A673 (cell line): ENCODE results near the gene INHA. TPM values are rescaled to one million over a fixed set of nuclear protein-coding genes. Genes with fewer than 3 reads are reported as not detected.

Source experiments
- BruUV-seq: library from RNA; stranded (reverse); fragments of 400-500 nt; replicated peaks from 2 replicates; lab custom pipeline; 2021; lab: Mats Ljungman, UMichigan
- CTCF ChIA-PET: fragments of 300-600 bp; sonication (Branson Sonifier 250); formaldehyde crosslinking; loops from one replicate; lab custom pipeline; 2022; ENCODE audit warnings: antibody characterized with exemption; lab: Charles Lee
- POLR2A ChIA-PET: fragments of 300-600 bp; sonication (Branson Sonifier 250); formaldehyde crosslinking; loops from one replicate; lab custom pipeline; 2022; ENCODE audit warnings: antibody characterized with exemption; ENCODE audit not compliant: low non-redundant PET; lab: Charles Lee
- DNase-seq: peaks from one replicate; pipeline ENCODE4 v3.0.0-alpha.2; 2015; ENCODE audit warnings: low spot score
- H3K27ac ChIP-seq: fragments of 200-600 bp; sonication (generic); 2 replicates; pipeline ENCODE4 v1.5.1; 2016; ENCODE audit warnings: mixed run types, low read depth, mild to moderate bottlenecking, mixed read lengths, antibody characterized with exemption, low read length; ENCODE audit not compliant: poor library complexity, severe bottlenecking
- H3K27me3 ChIP-seq: fragments of 200-600 bp; sonication (generic); replicated peaks from 2 replicates; pipeline ENCODE4 v1.6.1; 2017; ENCODE audit warnings: mixed run types, low read depth, mild to moderate bottlenecking, mixed read lengths, antibody characterized with exemption, low read length; ENCODE audit not compliant: insufficient read depth, poor library complexity
- H3K36me3 ChIP-seq: fragments of 200-600 bp; sonication (generic); 2 replicates; pipeline ENCODE4 v1.6.1; 2016; ENCODE audit warnings: mixed run types, mild to moderate bottlenecking, mixed read lengths, antibody characterized with exemption, low read length; ENCODE audit not compliant: insufficient read depth, poor library complexity, severe bottlenecking
- H3K4me1 ChIP-seq: fragments of 200-600 bp; sonication (generic); 2 replicates; pipeline ENCODE4 v1.6.1; 2017; ENCODE audit warnings: mixed run types, mild to moderate bottlenecking, mixed read lengths, antibody characterized with exemption, low read length; ENCODE audit not compliant: insufficient read depth, poor library complexity, severe bottlenecking
- H3K4me3 ChIP-seq: fragments of 200-600 bp; sonication (generic); 2 replicates; pipeline ENCODE4 v1.5.1; 2016; ENCODE audit warnings: low read depth, mixed run types, mild to moderate bottlenecking, mixed read lengths, low read length; ENCODE audit not compliant: poor library complexity, severe bottlenecking
- H3K9me3 ChIP-seq: fragments of 200-600 bp; sonication (generic); 2 replicates; pipeline ENCODE4 v1.6.1; 2016; ENCODE audit warnings: mixed run types, low read depth, mild to moderate bottlenecking, mixed read lengths, antibody characterized with exemption, low read length; ENCODE audit not compliant: poor library complexity, severe bottlenecking
- EZH2 ChIP-seq: fragments of 200-600 bp; sonication (generic); IDR thresholded peaks from 2 replicates; pipeline ENCODE4 v1.6.1; 2017; ENCODE audit warnings: borderline replicate concordance, low read depth, mild to moderate bottlenecking, mixed read lengths, antibody characterized with exemption, low read length; ENCODE audit not compliant: poor library complexity, severe bottlenecking
- intact Hi-C: fragments of 100-400 bp; cut with micrococcal nuclease; formaldehyde crosslinking; loops from one replicate; pipeline ENCODE4 v1.10.0; 2022; ENCODE audit not compliant: unreplicated experiment
- total RNA-seq: library from RNA; stranded (reverse); gene quantifications from 2 replicates; pipeline ENCODE4 v1.2.3, GENCODE V29; 2021
- TF ChIP-seq, protein P1 (sequence below): fragments of 300-800, 200-600 bp; sonication (generic); conservative IDR thresholded peaks from 2 replicates; pipeline ENCODE4 v1.5.1; 2017; ENCODE audit warnings: low read depth, mild to moderate bottlenecking, antibody characterized with exemption, low read length, moderate library complexity, mixed read lengths

The INHA gene
- total RNA-seq, 1 experiment from 2014 or later = not detected

DNA sequence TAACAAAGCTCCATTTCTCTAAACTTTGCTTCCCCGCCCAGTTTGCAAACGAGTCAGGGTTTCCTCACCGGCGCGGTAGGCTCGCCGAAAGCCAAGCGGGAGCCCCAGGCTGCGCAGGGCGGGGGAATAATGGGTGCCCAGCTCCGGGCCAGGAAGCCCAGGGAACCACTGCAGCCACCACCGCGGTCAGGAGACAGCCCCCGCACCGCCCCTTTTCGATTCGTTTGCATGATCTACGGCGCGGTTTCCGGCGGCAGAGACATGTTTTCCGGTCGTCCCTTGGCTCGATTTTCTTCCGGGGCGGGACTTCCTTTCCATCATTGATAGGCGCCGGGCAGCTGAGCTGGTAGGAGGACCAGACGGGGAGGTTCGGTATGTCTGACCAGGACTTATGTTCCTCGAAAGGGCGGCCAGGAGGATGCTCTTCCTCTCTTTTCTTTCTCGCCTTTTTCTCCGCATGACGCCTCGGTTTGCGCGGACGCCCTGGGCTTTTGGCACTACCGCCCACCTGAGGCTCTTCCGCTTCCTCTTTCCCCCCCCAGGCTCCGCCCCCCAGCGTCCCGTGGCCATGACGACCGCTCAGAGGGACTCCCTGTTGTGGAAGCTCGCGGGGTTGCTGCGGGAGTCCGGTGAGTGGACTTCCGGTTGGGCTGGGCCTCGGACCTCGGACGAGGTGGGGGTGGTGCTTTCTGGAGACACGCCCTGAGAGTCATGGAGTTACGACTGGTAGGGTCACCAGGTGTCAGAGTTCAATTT is 25.6 kb downstream of the INHA start, which contains the start of gene STK11IP:
TSS of gene STK11IP (plus strand) at position 306 of the 756 bp plus-strand sequence. CDS start at position 569, 263 bp downstream.
- no TSS peak for BruUV-seq
- DNase-seq = peak; percentile 98
- H3K9me3 ChIP-seq = no peaks in the 10 kb centered on the region
- peaks cover 23% of the 10 kb centered on the region for H3K4me1 ChIP-seq
- TF ChIP-seq, protein P1, sequence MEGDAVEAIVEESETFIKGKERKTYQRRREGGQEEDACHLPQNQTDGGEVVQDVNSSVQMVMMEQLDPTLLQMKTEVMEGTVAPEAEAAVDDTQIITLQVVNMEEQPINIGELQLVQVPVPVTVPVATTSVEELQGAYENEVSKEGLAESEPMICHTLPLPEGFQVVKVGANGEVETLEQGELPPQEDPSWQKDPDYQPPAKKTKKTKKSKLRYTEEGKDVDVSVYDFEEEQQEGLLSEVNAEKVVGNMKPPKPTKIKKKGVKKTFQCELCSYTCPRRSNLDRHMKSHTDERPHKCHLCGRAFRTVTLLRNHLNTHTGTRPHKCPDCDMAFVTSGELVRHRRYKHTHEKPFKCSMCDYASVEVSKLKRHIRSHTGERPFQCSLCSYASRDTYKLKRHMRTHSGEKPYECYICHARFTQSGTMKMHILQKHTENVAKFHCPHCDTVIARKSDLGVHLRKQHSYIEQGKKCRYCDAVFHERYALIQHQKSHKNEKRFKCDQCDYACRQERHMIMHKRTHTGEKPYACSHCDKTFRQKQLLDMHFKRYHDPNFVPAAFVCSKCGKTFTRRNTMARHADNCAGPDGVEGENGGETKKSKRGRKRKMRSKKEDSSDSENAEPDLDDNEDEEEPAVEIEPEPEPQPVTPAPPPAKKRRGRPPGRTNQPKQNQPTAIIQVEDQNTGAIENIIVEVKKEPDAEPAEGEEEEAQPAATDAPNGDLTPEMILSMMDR = no peak
- TF ChIP-seq EZH2 = no peak
- intact Hi-C loops = loop anchor here (1.0 kb wide), 1 partner anchor 54 kb away; the partner anchor contains the start of gene CHPF
- POLR2A ChIA-PET = no interaction called here
- peaks cover 6% of the 10 kb centered on the region for H3K36me3 ChIP-seq
- peak within 1 kb of the TSS; percentile 72 for H3K4me3 ChIP-seq
- CTCF ChIA-PET = interaction anchor here (0.7 kb wide), 1 partner anchor 145 kb away, joined by 4 read pairs; no protein-coding TSS in a partner anchor
- H3K27ac ChIP-seq = peak within 1 kb of the TSS; percentile 92
- no peaks in the 10 kb centered on the region for H3K27me3 ChIP-seq

DNA sequence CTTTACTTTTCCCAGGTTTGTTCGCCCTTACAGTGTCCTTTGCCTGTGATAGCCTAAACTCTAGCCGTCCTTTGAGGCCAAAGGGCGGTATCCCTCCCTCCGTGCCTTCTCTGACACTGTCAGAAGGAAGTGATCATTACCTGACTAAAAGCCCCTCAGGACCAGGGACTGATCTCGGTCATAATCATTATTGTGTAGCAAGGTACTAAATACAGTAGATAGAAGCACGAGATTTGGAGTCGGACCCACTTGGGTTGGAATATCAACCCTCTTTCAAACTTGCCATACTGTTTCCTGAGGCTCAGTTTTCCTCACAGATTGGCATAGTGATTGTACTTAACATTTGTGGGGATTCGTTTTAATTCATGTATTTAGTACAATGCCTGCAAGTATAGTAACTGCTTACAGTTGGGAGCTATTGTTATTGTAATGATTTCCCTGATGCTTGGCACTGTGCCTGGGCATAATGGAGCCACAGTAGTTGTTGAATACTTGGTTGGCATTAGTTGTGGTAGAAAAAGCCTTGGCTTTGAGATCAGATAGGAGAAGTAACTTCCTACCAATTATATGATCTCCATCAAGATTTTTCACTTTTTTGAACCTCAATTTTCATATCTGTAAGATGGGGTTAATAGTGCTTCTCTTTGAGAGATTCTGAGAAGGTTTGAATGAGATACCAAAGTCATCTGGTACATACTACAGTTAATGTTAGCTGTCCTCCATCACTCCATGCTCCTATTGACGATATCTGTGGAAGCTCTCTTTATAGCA is 26.4 kb downstream of the INHA start:
- Histone ChIP-seq H3K27ac (peak overlapping the region; percentile 92), H3K36me3 (peaks cover 7% of the 10 kb centered on the region), H3K9me3 (no peaks in the 10 kb centered on the region), H3K4me1 (peaks cover 16% of the 10 kb centered on the region), H3K4me3 (peak overlapping the region; percentile 72), H3K27me3 (no peaks in the 10 kb centered on the region)
- DNase-seq = peak; percentile 71
- TSS peak; percentile 75 for BruUV-seq
- POLR2A ChIA-PET = no interaction called here
- CTCF ChIA-PET = interaction anchor here (0.7 kb wide), 1 partner anchor 145 kb away, joined by 4 read pairs; no protein-coding TSS in a partner anchor
- intact Hi-C loops = no loop called here
- TF ChIP-seq EZH2 = no peak
- TF ChIP-seq, protein P1 = no peak

DNA sequence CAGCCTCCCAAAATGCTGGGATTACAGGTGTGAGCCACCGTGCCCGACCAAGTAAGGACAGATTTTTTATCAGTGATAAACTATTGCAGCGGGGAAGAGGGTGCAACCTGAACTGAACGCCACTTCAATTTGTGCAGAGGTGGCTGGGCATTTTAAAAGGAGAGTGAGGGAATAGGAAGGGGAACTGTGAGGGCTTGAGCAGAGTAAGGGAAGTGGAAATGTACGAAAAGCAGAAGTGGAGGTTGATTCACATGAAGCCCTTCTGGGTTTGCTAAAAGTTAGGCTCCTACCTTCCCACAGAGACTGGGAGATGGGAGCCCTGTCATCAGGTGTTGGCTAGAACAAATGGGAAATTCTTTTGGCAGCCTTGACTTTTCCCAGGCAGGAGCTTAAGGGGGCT is 31.7 kb downstream of the INHA start:
- H3K27me3 ChIP-seq = no peaks in the 10 kb centered on the region

More for the DNA sequence above, 31.7 kb downstream of the INHA start:
- Histone ChIP-seq H3K9me3 (no peaks in the 10 kb centered on the region), H3K4me1 (no peaks in the 10 kb centered on the region), H3K4me3 (no peak overlapping the region), H3K36me3 (peaks cover 16% of the 10 kb centered on the region), H3K27ac (no peak overlapping the region)
- ChIA-PET POLR2A (no interaction called here), CTCF (no interaction called here)
- TF ChIP-seq, protein P1 = no peak
- no peak for TF ChIP-seq EZH2
- BruUV-seq = no TSS peak
- DNase-seq = no peak
- intact Hi-C loops = no loop called here
